SK-N-SH (cell line): Measurements from ENCODE around the gene TMEM232. TPM values are rescaled to one million over a fixed set of nuclear protein-coding genes. Genes with fewer than 3 reads are reported as not detected.

Experiments used
- CTCF ChIA-PET: fragments of 300-600, 350-600 bp; formaldehyde crosslinking; extraction: SDS; loops from one replicate; lab custom pipeline; 2021; lab: Yijun Ruan, JAX
- POLR2A ChIA-PET: fragments of 350-600 bp; sonication (Branson Sonifier 250); formaldehyde crosslinking; extraction: SDS; loops from one replicate; lab custom pipeline; 2020; ENCODE audit warnings: antibody characterized with exemption, inconsistent platforms; lab: Yijun Ruan, JAX
- DNase-seq: peaks from one replicate; pipeline ENCODE4 v3.0.0; 2012
- H2AFZ ChIP-seq: fragments of 200-600 bp; sonication (generic); 2 replicates; pipeline ENCODE4 v1.8.1; 2016; ENCODE audit warnings: antibody characterized with exemption, mild to moderate bottlenecking, low read depth
- H3F3A ChIP-seq: fragments of 200-600 bp; sonication (generic); replicated peaks from 2 replicates; pipeline ENCODE3; 2016; ENCODE audit warnings: antibody characterized with exemption, mild to moderate bottlenecking; ENCODE audit not compliant: insufficient read depth
- H3K27ac ChIP-seq, 2 experiments: fragments of 200-500 bp in 1 of 2; fragments of 200-600 bp in 1 of 2; sonication (Bioruptor generic) in 1 of 2; sonication (generic), shearing (Covaris generic) in 1 of 2; 2 replicates each; pipeline versions ENCODE4 v1.5.1 to v1.6.1; 2014 to 2016; ENCODE audit warnings: low read depth in 2 of 2, inconsistent platforms in 1 of 2, low read length in 1 of 2, mild to moderate bottlenecking in 1 of 2, mixed read lengths in 1 of 2
- H3K27me3 ChIP-seq: fragments of 200-600 bp; sonication (generic), shearing (Covaris generic); 2 replicates; pipeline ENCODE4 v1.6.1; 2016; ENCODE audit warnings: mixed run types; ENCODE audit not compliant: insufficient read depth
- H3K36me3 ChIP-seq, 2 experiments: fragments of 200-500 bp in 1 of 2; fragments of 200-600 bp in 1 of 2; sonication (Bioruptor generic) in 1 of 2; sonication (generic) in 1 of 2; replicated peaks in 1 of 2; 2 replicates each; pipeline versions ENCODE3 to v1.5.1; 2014 to 2016; ENCODE audit warnings: low read length in 1 of 2, mild to moderate bottlenecking in 1 of 2; ENCODE audit not compliant: insufficient read depth in 2 of 2, control insufficient read depth in 1 of 2
- H3K4me1 ChIP-seq, 2 experiments: fragments of 200-500 bp in 1 of 2; fragments of 200-600 bp in 1 of 2; sonication (Bioruptor generic) in 1 of 2; sonication (generic), shearing (Covaris generic) in 1 of 2; 2 replicates each; pipeline versions ENCODE4 v1.5.1 to v1.6.1; 2014 to 2016; ENCODE audit warnings: low read depth in 1 of 2, low read length in 1 of 2, mixed run types in 1 of 2; ENCODE audit not compliant: insufficient read depth in 2 of 2, control insufficient read depth in 1 of 2
- H3K4me2 ChIP-seq: fragments of 200-600 bp; sonication (generic), shearing (Covaris generic); 2 replicates; pipeline ENCODE4 v1.6.1; 2017; ENCODE audit warnings: mixed run types
- H3K4me3 ChIP-seq, 2 experiments: fragments of 200-500 bp in 1 of 2; fragments of 200-600 bp in 1 of 2; sonication (Bioruptor generic) in 1 of 2; sonication (generic), shearing (Covaris generic) in 1 of 2; 2 replicates each; pipeline versions ENCODE4 v1.5.1 to v1.8.1; 2014 to 2016; ENCODE audit warnings: low read depth in 2 of 2, inconsistent platforms in 1 of 2, low read length in 1 of 2, mild to moderate bottlenecking in 1 of 2, mixed read lengths in 1 of 2, moderate library complexity in 1 of 2
- H3K79me2 ChIP-seq: fragments of 200-600 bp; sonication (generic); 2 replicates; pipeline ENCODE4 v1.8.1; 2017; ENCODE audit warnings: mild to moderate bottlenecking; ENCODE audit not compliant: insufficient read depth
- H3K9ac ChIP-seq: fragments of 200-600 bp; sonication (generic); 2 replicates; pipeline ENCODE4 v1.6.1; 2017; ENCODE audit warnings: mixed run types
- H3K9me2 ChIP-seq: fragments of 200-600 bp; sonication (generic); 2 replicates; pipeline ENCODE4 v1.6.1; 2017; ENCODE audit warnings: mixed run types
- H3K9me3 ChIP-seq: fragments of 200-600 bp; sonication (generic); 2 replicates; pipeline ENCODE4 v1.6.1; 2017; ENCODE audit warnings: mixed run types, mild to moderate bottlenecking, moderate library complexity
- H4K20me1 ChIP-seq: fragments of 200-600 bp; sonication (generic); 2 replicates; pipeline ENCODE4 v1.6.1; 2017; ENCODE audit warnings: mild to moderate bottlenecking, mixed run types; ENCODE audit not compliant: insufficient read depth
- CHD2 ChIP-seq: fragments of 150-350 bp; IDR thresholded peaks from 2 replicates; pipeline ENCODE4 v1.6.1; 2018; ENCODE audit warnings: low read length; ENCODE audit not compliant: partially characterized antibody
- ELF1 ChIP-seq: IDR thresholded peaks from 2 replicates; pipeline ENCODE4 v1.4.0; 2012
- FOSL2 ChIP-seq: IDR thresholded peaks from 2 replicates; pipeline ENCODE4 v1.4.0; 2012; ENCODE audit warnings: low read depth, mild to moderate bottlenecking, moderate library complexity, borderline replicate concordance
- FOXJ3 ChIP-seq: sonication (generic); formaldehyde crosslinking; IDR thresholded peaks from 2 replicates; pipeline ENCODE4 v1.5.1; 2020; ENCODE audit warnings: mild to moderate bottlenecking, missing genetic modification reagents
- FOXM1 ChIP-seq: IDR thresholded peaks from 2 replicates; pipeline ENCODE4 v1.4.0; 2012; ENCODE audit warnings: low read depth, mild to moderate bottlenecking
- GABPA ChIP-seq: IDR thresholded peaks from 2 replicates; pipeline ENCODE4 v1.4.0; 2012; ENCODE audit warnings: low read depth, mild to moderate bottlenecking
- GATA2 ChIP-seq: sonication (generic); formaldehyde crosslinking; IDR thresholded peaks from 2 replicates; pipeline ENCODE4 v1.5.0; 2020; ENCODE audit warnings: mild to moderate bottlenecking, missing genetic modification reagents
- MAX ChIP-seq: IDR thresholded peaks from 2 replicates; pipeline ENCODE4 v1.4.0; 2012; ENCODE audit warnings: low read depth
- MXI1 ChIP-seq: IDR thresholded peaks from 2 replicates; pipeline ENCODE4 v1.6.1; 2012; ENCODE audit warnings: mild to moderate bottlenecking, low read depth, low read length, improper control_type of control experiment
- NFIC ChIP-seq: IDR thresholded peaks from 2 replicates; pipeline ENCODE4 v1.4.0; 2012; ENCODE audit warnings: borderline replicate concordance
- NRF1 ChIP-seq: IDR thresholded peaks from 2 replicates; pipeline ENCODE4 v1.6.1; 2012; ENCODE audit warnings: low read depth, mild to moderate bottlenecking, low read length
- PBX3 ChIP-seq: IDR thresholded peaks from 2 replicates; pipeline ENCODE4; 2012
- POLR2AphosphoS5 ChIP-seq: IDR thresholded peaks from 2 replicates; pipeline ENCODE4 v1.6.1; 2012; ENCODE audit warnings: low read depth, low read length
- RFX5 ChIP-seq: IDR thresholded peaks from 2 replicates; pipeline ENCODE4 v1.6.1; 2012; ENCODE audit warnings: mild to moderate bottlenecking, improper control_type of control experiment, low read length
- SMC3 ChIP-seq: IDR thresholded peaks from 2 replicates; pipeline ENCODE4 v1.6.1; 2012; ENCODE audit warnings: low read depth, low read length, improper control_type of control experiment
- TCF12 ChIP-seq: IDR thresholded peaks from 2 replicates; pipeline ENCODE4 v1.4.0; 2012
- TEAD4 ChIP-seq: IDR thresholded peaks from 2 replicates; pipeline ENCODE4 v1.4.0; 2012; ENCODE audit warnings: mild to moderate bottlenecking, borderline replicate concordance; ENCODE audit not compliant: insufficient read depth
- USF1 ChIP-seq: IDR thresholded peaks from 2 replicates; pipeline ENCODE4 v1.4.0; 2012; ENCODE audit warnings: low read depth, borderline replicate concordance
- USF2 ChIP-seq: fragments of 150-350 bp; IDR thresholded peaks from 2 replicates; pipeline ENCODE4 v1.6.1; 2017; ENCODE audit warnings: antibody characterized with exemption, low read length, low read depth, borderline replicate concordance
- YY1 ChIP-seq: IDR thresholded peaks from 2 replicates; pipeline ENCODE4 v1.4.0; 2012; ENCODE audit warnings: low read depth, mild to moderate bottlenecking
- ZBTB33 ChIP-seq: IDR thresholded peaks from 2 replicates; pipeline ENCODE4 v1.4.0; 2012; ENCODE audit warnings: low read depth, borderline replicate concordance
- WGBS: methylation state at CpG from one replicate; pipeline ENCODE4 v1.1.6; 2017; ENCODE audit warnings: low lambda C conversion rate; 5-methylcytosine and 5-hydroxymethylcytosine counted together
- polyA plus RNA-seq, 3 experiments: library from polyadenylated mRNA; depleted of rRNA; stranded (reverse); fragments of >200 nt; gene quantifications; 2 replicates each; pipeline ENCODE4 v1.2.3, GENCODE V29; 2012

The TMEM232 gene
- polyA plus RNA-seq, 1 of the 3 experiments (the other 2 are of a cell fraction), result 0.66 TPM

GRCh38 chr5:110616009-110616408, 110.5 kb downstream of the TMEM232 start:
- Histone ChIP-seq H3K9me3 (0 out of 2 replicates have a peak, but pooled peaks cover 5% of the 10 kb centered on the region), H3K4me2 (no peak overlapping the region), H3K9me2 (no peaks in the 10 kb centered on the region; the same call in 1 of the 2 replicates)
- DNase-seq, result no peak
- TF ChIP-seq FOSL2, result no peak
- TF ChIP-seq POLR2AphosphoS5, result no peak
- TF ChIP-seq SMC3, result no peak
- TF ChIP-seq MXI1, result no peak
- no peak for TF ChIP-seq FOXJ3 (CRISPR knock-in tag)
- TF ChIP-seq PBX3, result no peak
- TF ChIP-seq TCF12, result no peak
- TF ChIP-seq RFX5, result no peak
- TF ChIP-seq YY1, result no peak
- no peak for TF ChIP-seq ELF1
- no peak for TF ChIP-seq USF2
- TF ChIP-seq ZBTB33, result no peak
- no peak for TF ChIP-seq NFIC
- no peak for TF ChIP-seq CHD2
- no peak for TF ChIP-seq GABPA
- TF ChIP-seq, all 33 proteins: peak for 0
- no peaks in the 10 kb centered on the region for H3F3A ChIP-seq
- no peak overlapping the region for H3K27ac ChIP-seq
- H3K36me3 ChIP-seq, result no peaks in the 10 kb centered on the region
- no peaks in the 10 kb centered on the region for H4K20me1 ChIP-seq
- no peak overlapping the region for H2AFZ ChIP-seq
- H3K79me2 ChIP-seq, result no peaks in the 10 kb centered on the region
- no peak overlapping the region for H3K4me3 ChIP-seq
- WGBS, result 71% methylated on average over 1 of the region's 1 CpG
- H3K4me1 ChIP-seq, result peaks cover 0 to 16% of the 10 kb centered on the region in 2 experiments; a peak in 2 of 4 replicates
- ChIA-PET POLR2A (no interaction called here), CTCF (no interaction called here)
- H3K9ac ChIP-seq, result no peak overlapping the region
- no peaks in the 10 kb centered on the region for H3K27me3 ChIP-seq

- CTCF ChIA-PET, result interaction anchor here (0.6 to 2.5 kb wide), 7 partner anchors 11 to 936 kb away, joined by 3 to 12 read pairs (median 4); partner anchors contain the start of gene MAN2A1
- peak; percentile 42 for DNase-seq
- H3K4me3 ChIP-seq, result no peak overlapping the region
- TF ChIP-seq PBX3 (no peak), RFX5 (no peak), USF2 (no peak), GATA2 (CRISPR knock-in tag) (peak; percentile 96), GABPA (no peak), FOXM1 (no peak), USF1 (no peak), TEAD4 (peak; percentile 36; the same call in 1 of the 2 replicates), MAX (no peak), NRF1 (no peak)
Measured at GRCh38 chr5:110612794-110613247, 113.7 kb downstream of the TMEM232 start.

More at GRCh38 chr5:110612794-110613247, 113.7 kb downstream of the TMEM232 start:
- H3K9me3 ChIP-seq, result 0 out of 2 replicates have a peak, but pooled peaks cover 5% of the 10 kb centered on the region
- H3F3A ChIP-seq, result no peaks in the 10 kb centered on the region
- no peak overlapping the region for H3K4me2 ChIP-seq
- H3K27ac ChIP-seq, result peak overlapping the region in 1 of 2 experiments; percentile 28; a peak in 2 of 4 replicates
- POLR2A ChIA-PET, result interaction anchor here (1.2 kb wide), 1 partner anchor 126 kb away, joined by 3 read pairs; the partner anchor contains the start of gene SLC25A46
- no peaks in the 10 kb centered on the region for H4K20me1 ChIP-seq
- H2AFZ ChIP-seq, result no peak overlapping the region
- H3K4me1 ChIP-seq, result peaks cover 0 to 16% of the 10 kb centered on the region in 2 experiments; a peak in 2 of 4 replicates
- H3K79me2 ChIP-seq, result no peaks in the 10 kb centered on the region
- H3K36me3 ChIP-seq, result no peaks in the 10 kb centered on the region
- no peak overlapping the region for H3K9ac ChIP-seq
- WGBS, result 47% methylated on average over 4 of the region's 4 CpGs
- H3K9me2 ChIP-seq, result no peaks in the 10 kb centered on the region; the same call in 1 of the 2 replicates
- H3K27me3 ChIP-seq, result no peaks in the 10 kb centered on the region
